GM23338 (cell line): ENCODE results near the gene MYO9A. TPM values are rescaled to one million over a fixed set of nuclear protein-coding genes. Genes with fewer than 3 reads are reported as not detected.

Experiments
- ATAC-seq: fragments of 200-7000 bp; cut with Tn5 transposase; 3 replicates; pipeline ENCODE4 v1.9.1; 2020
- DNase-seq: peaks from one replicate; pipeline ENCODE4 v3.0.0-alpha.2; 2015; ENCODE audit warnings: low spot score
- H2AFZ ChIP-seq: fragments of 200-600 bp; sonication (generic); 2 replicates; pipeline ENCODE4 v1.8.0; 2016; ENCODE audit warnings: antibody characterized with exemption, mild to moderate bottlenecking, moderate library complexity
- H3F3A ChIP-seq: fragments of 200-600 bp; sonication (generic); replicated peaks from 2 replicates; pipeline ENCODE4 v1.8.0; 2017; ENCODE audit warnings: antibody characterized with exemption, mixed run types, low read depth
- H3K27ac ChIP-seq: fragments of 200-600 bp; sonication (generic); 2 replicates; pipeline ENCODE4 v1.6.1; 2016; ENCODE audit warnings: low read depth
- H3K27me3 ChIP-seq: fragments of 200-600 bp; sonication (generic); 2 replicates; pipeline ENCODE4 v1.8.0; 2016; ENCODE audit warnings: mild to moderate bottlenecking, mixed run types, moderate library complexity; ENCODE audit not compliant: insufficient read depth
- H3K36me3 ChIP-seq: fragments of 200-600 bp; sonication (generic); 2 replicates; pipeline ENCODE4 v1.8.0; 2016; ENCODE audit warnings: mild to moderate bottlenecking; ENCODE audit not compliant: insufficient read depth
- H3K4me1 ChIP-seq: fragments of 200-600 bp; sonication (generic); 2 replicates; pipeline ENCODE4 v1.8.0; 2016; ENCODE audit warnings: mild to moderate bottlenecking, moderate library complexity; ENCODE audit not compliant: insufficient read depth
- H3K4me2 ChIP-seq: fragments of 200-600 bp; sonication (generic); 2 replicates; pipeline ENCODE4 v1.7.1; 2017; ENCODE audit warnings: mixed run types
- H3K4me3 ChIP-seq: fragments of 200-600 bp; sonication (generic); 2 replicates; pipeline ENCODE4 v1.6.1; 2016; ENCODE audit warnings: mixed run types
- H3K79me2 ChIP-seq: fragments of 200-600 bp; sonication (generic); replicated peaks from 2 replicates; pipeline ENCODE4 v1.8.0; 2017; ENCODE audit warnings: mild to moderate bottlenecking; ENCODE audit not compliant: insufficient read depth
- H3K9me2 ChIP-seq: fragments of 200-600 bp; sonication (generic); 2 replicates; pipeline ENCODE4 v1.8.0; 2017; ENCODE audit not compliant: insufficient read depth
- H4K20me1 ChIP-seq: fragments of 200-600 bp; sonication (generic); replicated peaks from 2 replicates; pipeline ENCODE4 v1.8.0; 2017; ENCODE audit warnings: mild to moderate bottlenecking; ENCODE audit not compliant: insufficient read depth
- H3K27ac Mint-ChIP-seq: 2 replicates; pipeline ENCODE4 v1.8.0; 2020; ENCODE audit warnings: inconsistent platforms, mild to moderate bottlenecking, moderate library complexity, mixed read lengths
- H3K27me3 Mint-ChIP-seq: 3 replicates; pipeline ENCODE4 v1.8.0; 2022; ENCODE audit warnings: low read depth, mild to moderate bottlenecking, moderate library complexity, mixed read lengths, inconsistent platforms; ENCODE audit not compliant: insufficient read depth, poor library complexity
- H3K36me3 Mint-ChIP-seq: 3 replicates; pipeline ENCODE4 v1.8.0; 2021; ENCODE audit warnings: low read depth, mild to moderate bottlenecking, inconsistent platforms, moderate library complexity, mixed read lengths
- H3K4me1 Mint-ChIP-seq: 3 replicates; pipeline ENCODE4 v1.8.0; 2020; ENCODE audit warnings: mild to moderate bottlenecking, inconsistent platforms, mixed read lengths
- H3K4me3 Mint-ChIP-seq: 3 replicates; pipeline ENCODE4 v1.8.0; 2021; ENCODE audit warnings: moderate library complexity, mild to moderate bottlenecking, inconsistent platforms, mixed read lengths
- H3K9me3 Mint-ChIP-seq: 3 replicates; pipeline ENCODE4 v1.8.0; 2020; ENCODE audit warnings: moderate library complexity, mild to moderate bottlenecking, inconsistent platforms, mixed read lengths
- EZH2 ChIP-seq: fragments of 200-600 bp; sonication (generic); IDR thresholded peaks from one replicate; pipeline ENCODE4 v1.8.0; 2017; ENCODE audit warnings: antibody characterized with exemption, mild to moderate bottlenecking, low read depth; ENCODE audit not compliant: unreplicated experiment
- EZH2phosphoT487 ChIP-seq: fragments of 200-600 bp; sonication (generic); IDR thresholded peaks from one replicate; pipeline ENCODE4 v1.8.1; 2018; ENCODE audit warnings: antibody characterized with exemption; ENCODE audit not compliant: unreplicated experiment
- POLR2AphosphoS5 ChIP-seq: IDR thresholded peaks from 2 replicates; pipeline ENCODE4 v1.6.1; 2016; ENCODE audit warnings: antibody characterized with exemption, low read depth
- REST ChIP-seq: IDR thresholded peaks from one replicate; pipeline ENCODE4 v1.6.1; 2018; ENCODE audit warnings: antibody characterized with exemption; ENCODE audit not compliant: unreplicated experiment
- STAT1 ChIP-seq: IDR thresholded peaks from one replicate; pipeline ENCODE4 v1.6.1; 2016; ENCODE audit warnings: antibody characterized with exemption; ENCODE audit not compliant: unreplicated experiment
- ZNF114 ChIP-seq: fragments of 250-450 bp; sonication (Bioruptor Pico); IDR thresholded peaks from 2 replicates; pipeline ENCODE4 v1.5.0; 2020; ENCODE audit warnings: mild to moderate bottlenecking, moderate library complexity
- ZNF331 ChIP-seq: fragments of 250-450 bp; sonication (Bioruptor Pico); IDR thresholded peaks from 2 replicates; pipeline ENCODE4 v1.5.0; 2020; ENCODE audit warnings: low read depth, mild to moderate bottlenecking, moderate library complexity
- ZNF462 ChIP-seq: fragments of 250-450 bp; sonication (Bioruptor Pico); IDR thresholded peaks from 2 replicates; pipeline ENCODE4 v1.5.0; 2020; ENCODE audit warnings: mild to moderate bottlenecking, moderate library complexity
- polyA plus RNA-seq: library from polyadenylated mRNA; unstranded; fragments of >200 nt; fragmentation: Nextera tagmentation; extraction: Ambion mirVana; gene quantifications from 2 replicates; pipeline ENCODE4 v1.2.1, GENCODE V29; 2016
- total RNA-seq: library from RNA; depleted of rRNA; stranded (reverse); fragments of >200 nt; shearing (Covaris generic); gene quantifications from 2 replicates; pipeline ENCODE4 v1.2.3, GENCODE V29; 2014

MYO9A gene
- total and polyA plus RNA-seq, 2 experiments from 2014 or later, result 11.6 to 32.8 TPM

- Histone ChIP-seq H4K20me1 (no peaks in the 10 kb centered on the region), H2AFZ (no peak overlapping the region), H3K9me2 (no peaks in the 10 kb centered on the region), H3K79me2 (no peaks in the 10 kb centered on the region), H3K4me3 (no peak overlapping the region), H3K36me3 (no peaks in the 10 kb centered on the region), H3K4me1 (no peaks in the 10 kb centered on the region), H3F3A (no peaks in the 10 kb centered on the region), H3K27ac (no peak overlapping the region), H3K27me3 (no peaks in the 10 kb centered on the region), H3K4me2 (no peak overlapping the region)
- Mint-ChIP-seq H3K27ac (no peak overlapping the region), H3K9me3 (no peaks in the 10 kb centered on the region), H3K27me3 (no peaks in the 10 kb centered on the region), H3K4me3 (no peak overlapping the region), H3K36me3 (no peaks in the 10 kb centered on the region), H3K4me1 (no peaks in the 10 kb centered on the region)
- ATAC-seq (no peak), DNase-seq (no peak)
- TF ChIP-seq POLR2AphosphoS5, result no peak
- TF ChIP-seq ZNF114 (CRISPR knock-in tag), result no peak
- TF ChIP-seq REST, result no peak
- TF ChIP-seq ZNF331 (CRISPR knock-in tag), result no peak
- TF ChIP-seq EZH2, result no peak
- TF ChIP-seq ZNF462 (CRISPR knock-in tag), result no peak
- TF ChIP-seq EZH2phosphoT487, result no peak
- no peak for TF ChIP-seq STAT1
Measured at GRCh38 chr15:72011302-72011942, 106.5 kb downstream of the MYO9A start.
